Transverse colon (tissue), 4 donors: ENCODE measurements around the gene THEMIS2. TPM values are rescaled to one million over a fixed set of nuclear protein-coding genes. Genes with fewer than 3 reads are reported as not detected.

Experiments used
- DNase-seq: peaks from one replicate; pipeline ENCODE4 v3.0.0-alpha.2; 2019
- H3K27ac ChIP-seq, 4 donors: fragments of 200-600 bp; sonication (generic); 2 replicates each; pipeline ENCODE4 v1.5.1; 2016 to 2018; ENCODE audit warnings: inconsistent platforms in 4 of 4
- H3K27me3 ChIP-seq: fragments of 200-600 bp; sonication (generic); 2 replicates; pipeline ENCODE4 v1.5.1; 2017; ENCODE audit warnings: inconsistent platforms
- H3K36me3 ChIP-seq, 4 donors: fragments of 200-600 bp; sonication (generic); 2 replicates each; pipeline ENCODE4 v1.5.1; 2017 to 2019; ENCODE audit warnings: inconsistent platforms in 4 of 4
- H3K4me1 ChIP-seq, 4 donors: fragments of 200-600 bp; sonication (generic); 2 replicates each; pipeline ENCODE4 v1.5.1; 2017 to 2020; ENCODE audit warnings: inconsistent platforms in 4 of 4
- H3K4me3 ChIP-seq, 4 donors: fragments of 200-600 bp; sonication (generic); 1 replicate in 1 of 4; 2 replicates in 3 of 4; pipeline versions ENCODE4 v1.5.1 to v1.6.1; 2017 to 2019; ENCODE audit warnings: inconsistent platforms in 4 of 4
- H3K9me3 ChIP-seq, 2 donors: fragments of 200-600 bp; sonication (generic); 2 replicates each; pipeline ENCODE4 v1.5.1; 2017 to 2019; ENCODE audit warnings: inconsistent platforms in 2 of 2
- CTCF ChIP-seq, 5 experiments: fragments of 200-600 bp in 3 of 5; fragments of 450-650 bp in 2 of 5; sonication (generic) in 3 of 5; IDR thresholded peaks; 1 replicate in 2 of 5; 2 replicates in 3 of 5; pipeline ENCODE4 v1.5.1; 2016 to 2017; ENCODE audit warnings: antibody characterized with exemption in 5 of 5, inconsistent platforms in 3 of 5, mild to moderate bottlenecking in 2 of 5, moderate library complexity in 1 of 5
- EP300 ChIP-seq: sonication (generic); formaldehyde crosslinking; IDR thresholded peaks from one replicate; pipeline ENCODE4 v1.6.1; 2017; ENCODE audit warnings: antibody characterized with exemption, low read depth
- POLR2A ChIP-seq: fragments of 450-650 bp; IDR thresholded peaks from one replicate; pipeline ENCODE4 v1.6.1; 2016; ENCODE audit warnings: antibody characterized with exemption, mild to moderate bottlenecking, moderate library complexity
- POLR2AphosphoS5 ChIP-seq, 3 donors: sonication (generic); formaldehyde crosslinking; IDR thresholded peaks; one replicate each; pipeline ENCODE4 v1.6.1; 2016; ENCODE audit warnings: antibody characterized with exemption in 3 of 3
- WGBS, 2 donors: methylation state at CpG; one replicate each; pipeline ENCODE4 v1.1.5; 2018; ENCODE audit warnings: low coverage in 1 of 2; 5-methylcytosine and 5-hydroxymethylcytosine counted together
- in situ Hi-C, 4 donors: fragments of 200-750 bp; cut with MboI; loops; one replicate each; pipeline versions ENCODE4 v1.15.0 to v1.15.1; 2017; ENCODE audit warnings: low sequenced_read_pairs in 3 of 4, low pct_ligation_motif_present in 1 of 4, low pct_unique_long_range_greater_than_20kb in 1 of 4
- intact Hi-C: fragments of 100-400 bp; cut with DNase I; formaldehyde crosslinking; loops from one replicate; pipeline ENCODE4 v1.15.1; 2023; ENCODE audit warnings: low total_unique reads
- small RNA-seq, 4 donors: library from RNA; depleted of rRNA; stranded (forward); fragments of <200 nt; gene quantifications; one replicate each; pipeline ENCODE3, GENCODE V24; 2016
- total RNA-seq, 4 donors: library from RNA; depleted of rRNA; stranded (reverse); fragments of >200 nt; gene quantifications; one replicate each; pipeline ENCODE4 v1.1.0, GENCODE V29; 2016

Gene THEMIS2
- total RNA-seq, 4 donors from 2014 or later, result 1.00 to 27.9 (median 18.6) TPM

GRCh38 chr1:27935721-27936120, 63.4 kb downstream of the THEMIS2 start:
- WGBS, 2 donors, result 20 to 45% methylated on average over 8 of the region's 8 CpGs
- Histone ChIP-seq H3K9me3 (no peaks in the 10 kb centered on the region), H3K27me3 (peaks cover 12% of the 10 kb centered on the region), H3K36me3 (no peaks in the 10 kb centered on the region), H3K27ac (peak overlapping the region in 3 of 4 donors; percentile 56 to 78 (median 65)), H3K4me1 (peaks cover 0 to 18% (median 2%) of the 10 kb centered on the region in 4 donors), H3K4me3 (peak overlapping the region in 3 of 4 donors; percentile 27 to 51 (median 30))
- no peak for DNase-seq
- TF ChIP-seq POLR2A (no peak), POLR2AphosphoS5 (IDR thresholded peaks at IDR 0.05) (no peak), CTCF (IDR thresholded peaks at IDR 0.05) (no peak), EP300 (no peak)
- in situ Hi-C loops (no loop called here), intact Hi-C loops (no loop called here)

Small RNA genes lying within 50 kb of the gene (small RNA-seq; reads per million reads assigned to genes)
- gene RNU6-1245P, result 0 reads per million in 4 donors
- gene SCARNA1, result 6.1 to 63.5 (median 13.6) reads per million in 4 donors

Other genes starting within 250 kb of the THEMIS2 start
- 1 to 10 TPM; 2.2 to 8.8 (median 5.8) TPM for gene FGR, start 237.4 kb upstream of the THEMIS2 start, total RNA-seq
- gene IFI6, start 200.4 kb upstream of the THEMIS2 start, total RNA-seq, result 10 to 100 TPM in 2 of 4 donors, 1 to 10 TPM in 2; 1.2 to 28.1 (median 14.2) TPM
- gene FAM76A, start 146.6 kb upstream of the THEMIS2 start, total RNA-seq, result 10 to 100 TPM; 10.5 to 29.1 (median 12.5) TPM
- 10 to 100 TPM; 11.3 to 65.3 (median 47.6) TPM for gene STX12, start 99.3 kb upstream of the THEMIS2 start, total RNA-seq
- 10 to 100 TPM; 15.1 to 32.9 (median 28.0) TPM for gene PPP1R8, start 41.8 kb upstream of the THEMIS2 start, total RNA-seq
- gene RPA2, start 42.0 kb downstream of the THEMIS2 start, total RNA-seq, result 10 to 100 TPM in 3 of 4 donors, 1 to 10 TPM in 1; 2.0 to 26.6 (median 16.6) TPM
- 10 to 100 TPM; 14.1 to 64.3 (median 57.4) TPM for gene SMPDL3B, start 62.5 kb downstream of the THEMIS2 start, total RNA-seq
- 10 to 100 TPM in 3 of 4 donors, 1 to 10 TPM in 1; 8.6 to 13.8 (median 10.4) TPM for gene XKR8, start 87.4 kb downstream of the THEMIS2 start, total RNA-seq
- gene EYA3, start 216.1 kb downstream of the THEMIS2 start, total RNA-seq, result 10 to 100 TPM; 14.6 to 50.2 (median 18.5) TPM